Large intestine (tissue), 3 donors: Measurements from ENCODE around the gene RRAGB. TPM values are rescaled to one million over a fixed set of nuclear protein-coding genes. Genes with fewer than 3 reads are reported as not detected.
"Not testable (repeated sequence)": the region's sequence is repeated elsewhere in the genome, so short reads cannot be mapped to it uniquely, and the experiment has no call there.

ENCODE experiments used
- DNase-seq, 2 donors: peaks; one replicate each; pipeline versions ENCODE4 v3.0.0 to v3.0.0-alpha.2; 2013
- H3K27ac ChIP-seq: one replicate; pipeline ENCODE4 v1.5.1; 2013; ENCODE audit warnings: low read length
- H3K27me3 ChIP-seq: 2 replicates; pipeline ENCODE4 v1.6.1; 2013; ENCODE audit warnings: low read length; ENCODE audit not compliant: control insufficient read depth, insufficient read depth
- H3K36me3 ChIP-seq: 2 replicates; pipeline ENCODE4 v1.6.1; 2013; ENCODE audit warnings: low read length; ENCODE audit not compliant: control insufficient read depth, insufficient read depth
- H3K4me1 ChIP-seq: one replicate; pipeline ENCODE4 v1.6.1; 2013; ENCODE audit warnings: low read length; ENCODE audit not compliant: control insufficient read depth, insufficient read depth
- H3K4me3 ChIP-seq: one replicate; pipeline ENCODE4 v1.5.1; 2013; ENCODE audit warnings: low read length
- H3K9me3 ChIP-seq: one replicate; pipeline ENCODE4 v1.6.1; 2013; ENCODE audit warnings: mild to moderate bottlenecking, low read depth, low read length, moderate library complexity; ENCODE audit not compliant: control insufficient read depth
- WGBS: methylation state at CpG from one replicate; pipeline ENCODE4 v1.1.5; 2013; ENCODE audit warnings: low lambda C conversion rate; ENCODE audit not compliant: insufficient coverage; 5-methylcytosine and 5-hydroxymethylcytosine counted together
- polyA plus RNA-seq: library from polyadenylated mRNA; unstranded; fragments of 120-200 nt; gene quantifications from one replicate; pipeline ENCODE4 v1.2.1, GENCODE V29; 2013

The RRAGB gene
- polyA plus RNA-seq, 1 donor, result 28.5 TPM

- Histone ChIP-seq H3K4me3 (no peak overlapping the region), H3K4me1 (no peaks in the 10 kb centered on the region), H3K27ac (no peak overlapping the region), H3K9me3 (no peaks in the 10 kb centered on the region), H3K27me3 (no peaks in the 10 kb centered on the region), H3K36me3 (no peaks in the 10 kb centered on the region)
- WGBS, result no CpG with 5 or more reads among the region's 3 CpGs
- DNase-seq, result no peak
Observed at GRCh38 chrX:55710701-55711100, 6.8 kb upstream of the RRAGB start.

- no CpG with 5 or more reads among the region's 1 CpG for WGBS
- Histone ChIP-seq H3K9me3 (no peaks in the 10 kb centered on the region), H3K4me3 (no peak overlapping the region), H3K4me1 (no peaks in the 10 kb centered on the region), H3K27ac (no peak overlapping the region), H3K36me3 (no peaks in the 10 kb centered on the region), H3K27me3 (no peaks in the 10 kb centered on the region)
- DNase-seq, result no peak
Observed at GRCh38 chrX:55713631-55714030, 3.9 kb upstream of the RRAGB start.

- Histone ChIP-seq H3K4me1 (no peaks in the 10 kb centered on the region), H3K9me3 (no peaks in the 10 kb centered on the region), H3K27me3 (no peaks in the 10 kb centered on the region), H3K36me3 (no peaks in the 10 kb centered on the region), H3K4me3 (no peak overlapping the region), H3K27ac (no peak overlapping the region)
- WGBS, result no CpG with 5 or more reads among the region's 5 CpGs
- DNase-seq, result no peak
Observed at GRCh38 chrX:55714161-55714560, 3.4 kb upstream of the RRAGB start.

- H3K27me3 ChIP-seq, result no peaks in the 10 kb centered on the region
- no peaks in the 10 kb centered on the region for H3K9me3 ChIP-seq
- no peak overlapping the region for H3K4me3 ChIP-seq
- no peak for DNase-seq
- H3K36me3 ChIP-seq, result no peaks in the 10 kb centered on the region
- no CpG with 5 or more reads among the region's 7 CpGs for WGBS
- H3K27ac ChIP-seq, result no peak overlapping the region
- no peaks in the 10 kb centered on the region for H3K4me1 ChIP-seq
Observed at GRCh38 chrX:55715847-55716246, 1.7 kb upstream of the RRAGB start.

- H3K27ac ChIP-seq, result peak overlapping the region; percentile 56
- WGBS, result no CpG with 5 or more reads among the region's 3 CpGs
- H3K4me3 ChIP-seq, result peak overlapping the region; percentile 19
- peaks cover 7% of the 10 kb centered on the region for H3K36me3 ChIP-seq
- no peak for DNase-seq
- no peaks in the 10 kb centered on the region for H3K27me3 ChIP-seq
- H3K4me1 ChIP-seq, result no peaks in the 10 kb centered on the region
- H3K9me3 ChIP-seq, result no peaks in the 10 kb centered on the region
Observed at GRCh38 chrX:55716937-55717336, 612 bp upstream of the RRAGB start.

- 80% methylated on average over 1 of the region's 2 CpGs for WGBS
- peaks cover 20% of the 10 kb centered on the region for H3K36me3 ChIP-seq
Observed at GRCh38 chrX:55731826-55732225, 14.3 kb downstream of the RRAGB start.

GRCh38 chrX:55738969-55739368, 21.4 kb downstream of the RRAGB start:
- DNase-seq, result no peak
- no peak overlapping the region for H3K27ac ChIP-seq
- no peaks in the 10 kb centered on the region for H3K9me3 ChIP-seq
- no peaks in the 10 kb centered on the region for H3K27me3 ChIP-seq
- H3K4me3 ChIP-seq, result no peak overlapping the region
- H3K4me1 ChIP-seq, result no peaks in the 10 kb centered on the region
- H3K36me3 ChIP-seq, result peaks cover 34% of the 10 kb centered on the region
- no CpG with 5 or more reads among the region's 4 CpGs for WGBS

More at GRCh38 chrX:55731826-55732225, 14.3 kb downstream of the RRAGB start:
- no peaks in the 10 kb centered on the region for H3K4me1 ChIP-seq
- H3K27ac ChIP-seq, result no peak overlapping the region
- H3K9me3 ChIP-seq, result no peaks in the 10 kb centered on the region
- H3K27me3 ChIP-seq, result no peaks in the 10 kb centered on the region
- no peak overlapping the region for H3K4me3 ChIP-seq
- no peak for DNase-seq

GRCh38 chrX:55742649-55743048, 25.1 kb downstream of the RRAGB start:
- no CpG with 5 or more reads among the region's 2 CpGs for WGBS
- Histone ChIP-seq H3K9me3 (peaks cover 2% of the 10 kb centered on the region), H3K4me1 (no peaks in the 10 kb centered on the region), H3K4me3 (no peak overlapping the region), H3K36me3 (peaks cover 42% of the 10 kb centered on the region), H3K27ac (no peak overlapping the region), H3K27me3 (no peaks in the 10 kb centered on the region)
- no peak for DNase-seq

GRCh38 chrX:55748463-55748862, 30.9 kb downstream of the RRAGB start:
- not testable (repeated sequence) for H3K27me3 ChIP-seq, H3K27ac ChIP-seq, H3K4me1 ChIP-seq, DNase-seq, H3K4me3 ChIP-seq, H3K9me3 ChIP-seq
- H3K36me3 ChIP-seq, result peaks cover 26% of the 10 kb centered on the region
- WGBS, result no CpG with 5 or more reads among the region's 24 CpGs

- Histone ChIP-seq H3K4me1 (no peaks in the 10 kb centered on the region), H3K36me3 (peaks cover 25% of the 10 kb centered on the region), H3K27ac (no peak overlapping the region), H3K9me3 (peaks cover 8% of the 10 kb centered on the region), H3K4me3 (no peak overlapping the region), H3K27me3 (no peaks in the 10 kb centered on the region)
- DNase-seq, result no peak
- WGBS, result no CpG with 5 or more reads among the region's 1 CpG
Observed at GRCh38 chrX:55750256-55750655, 32.7 kb downstream of the RRAGB start.

- DNase-seq, result no peak
- peaks cover 20% of the 10 kb centered on the region for H3K36me3 ChIP-seq
- no CpG with 5 or more reads among the region's 3 CpGs for WGBS
Observed at GRCh38 chrX:55754861-55755294, 37.3 kb downstream of the RRAGB start.

More at GRCh38 chrX:55754861-55755294, 37.3 kb downstream of the RRAGB start:
- no peaks in the 10 kb centered on the region for H3K27me3 ChIP-seq
- no peak overlapping the region for H3K27ac ChIP-seq
- no peaks in the 10 kb centered on the region for H3K4me1 ChIP-seq
- H3K4me3 ChIP-seq, result no peak overlapping the region
- no peaks in the 10 kb centered on the region for H3K9me3 ChIP-seq
